IMR-90 (cell line): ENCODE measurements around the gene CFAP61. TPM values are rescaled to one million over a fixed set of nuclear protein-coding genes. Genes with fewer than 3 reads are reported as not detected.

ENCODE experiments used
- ATAC-seq: fragments of 200-7000 bp; cut with Tn5 transposase; 2 replicates; pipeline ENCODE4 v1.9.1; 2020; ENCODE audit warnings: low read depth, mild to moderate bottlenecking, moderate library complexity
- BruUV-seq: library from RNA; stranded (reverse); fragments of 400-500 nt; replicated peaks from 2 replicates; lab custom pipeline; 2021; lab: Mats Ljungman, UMichigan
- CTCF ChIA-PET: fragments of 300-600 bp; formaldehyde crosslinking; extraction: SDS; loops from one replicate; lab custom pipeline; 2021; ENCODE audit warnings: antibody characterized with exemption; lab: Yijun Ruan, JAX
- POLR2A ChIA-PET: fragments of 300-600 bp; sonication (Branson Sonifier 250); formaldehyde crosslinking; loops from one replicate; lab custom pipeline; 2022; ENCODE audit warnings: antibody characterized with exemption; ENCODE audit not compliant: unreplicated experiment; lab: Charles Lee
- DNase-seq: peaks from one replicate; pipeline ENCODE4 v3.0.0; 2013
- H2AFZ ChIP-seq: replicated peaks from 2 replicates; pipeline ENCODE3; 2013; ENCODE audit warnings: low read length, mild to moderate bottlenecking; ENCODE audit not compliant: poor library complexity
- H2AK5ac ChIP-seq: 2 replicates; pipeline ENCODE4 v1.6.1; 2013; ENCODE audit warnings: low read depth, low read length, inconsistent platforms
- H2AK9ac ChIP-seq: replicated peaks from 2 replicates; pipeline ENCODE3; 2013; ENCODE audit warnings: mild to moderate bottlenecking, low read depth, low read length, moderate library complexity; ENCODE audit not compliant: poor library complexity
- H2BK120ac ChIP-seq: 2 replicates; pipeline ENCODE4 v1.6.1; 2013; ENCODE audit warnings: low read depth, low read length, inconsistent platforms
- H2BK15ac ChIP-seq: 3 replicates; pipeline ENCODE4 v1.6.1; 2013; ENCODE audit warnings: low read depth, low read length, inconsistent platforms
- H2BK20ac ChIP-seq: 2 replicates; pipeline ENCODE4 v1.6.1; 2013; ENCODE audit warnings: low read depth, mild to moderate bottlenecking, inconsistent platforms, low read length, moderate library complexity
- H2BK5ac ChIP-seq: 2 replicates; pipeline ENCODE4 v1.6.1; 2013; ENCODE audit warnings: mild to moderate bottlenecking, low read depth, low read length, inconsistent platforms; ENCODE audit not compliant: poor library complexity, severe bottlenecking
- H3K14ac ChIP-seq: replicated peaks from 2 replicates; pipeline ENCODE4 v1.6.1; 2013; ENCODE audit warnings: low read depth, low read length, inconsistent platforms
- H3K18ac ChIP-seq: 2 replicates; pipeline ENCODE4 v1.6.1; 2013; ENCODE audit warnings: low read depth, low read length, control low read depth
- H3K23ac ChIP-seq: 2 replicates; pipeline ENCODE4 v1.6.1; 2013; ENCODE audit warnings: low read depth, low read length, inconsistent platforms
- H3K27ac ChIP-seq: 2 replicates; pipeline ENCODE4 v1.5.1; 2013; ENCODE audit warnings: mild to moderate bottlenecking, control low read depth, low read length; ENCODE audit not compliant: insufficient read depth
- H3K27me3 ChIP-seq: 2 replicates; pipeline ENCODE4 v1.6.1; 2013; ENCODE audit warnings: low read length; ENCODE audit not compliant: control insufficient read depth, insufficient read depth
- H3K36me3 ChIP-seq: 2 replicates; pipeline ENCODE4 v1.6.1; 2013; ENCODE audit warnings: low read length, mixed read lengths; ENCODE audit not compliant: control insufficient read depth, insufficient read depth
- H3K4ac ChIP-seq: 2 replicates; pipeline ENCODE4 v1.6.1; 2013; ENCODE audit warnings: low read depth, low read length, inconsistent platforms
- H3K4me1 ChIP-seq: 2 replicates; pipeline ENCODE4 v1.6.1; 2013; ENCODE audit warnings: low read length, mixed read lengths; ENCODE audit not compliant: control insufficient read depth, insufficient read depth
- H3K4me2 ChIP-seq: 2 replicates; pipeline ENCODE4 v1.6.1; 2013; ENCODE audit warnings: low read depth, mild to moderate bottlenecking, control low read depth, low read length, moderate library complexity
- H3K4me3 ChIP-seq: 2 replicates; pipeline ENCODE4 v1.5.1; 2013; ENCODE audit warnings: low read depth, mild to moderate bottlenecking, control low read depth, low read length, moderate library complexity; ENCODE audit not compliant: insufficient read depth
- H3K56ac ChIP-seq: 2 replicates; pipeline ENCODE4 v1.6.1; 2013; ENCODE audit warnings: low read length, inconsistent platforms; ENCODE audit not compliant: insufficient read depth; ENCODE audit errors: extremely low read depth
- H3K79me1 ChIP-seq, 2 experiments: 2 replicates each; pipeline ENCODE4 v1.6.1; 2013; ENCODE audit warnings: low read length in 2 of 2, inconsistent platforms in 1 of 2, low read depth in 1 of 2
- H3K9ac ChIP-seq: 2 replicates; pipeline ENCODE4 v1.6.1; 2013; ENCODE audit warnings: low read depth, low read length, control low read depth
- H3K9me1 ChIP-seq: 2 replicates; pipeline ENCODE4 v1.6.1; 2013; ENCODE audit warnings: low read length, inconsistent platforms; ENCODE audit not compliant: insufficient read depth
- H3K9me3 ChIP-seq: 2 replicates; pipeline ENCODE4 v1.6.1; 2013; ENCODE audit warnings: low read length; ENCODE audit not compliant: control insufficient read depth, insufficient read depth
- H4K20me1 ChIP-seq: 2 replicates; pipeline ENCODE4 v1.6.1; 2013; ENCODE audit warnings: low read length, inconsistent platforms; ENCODE audit not compliant: insufficient read depth
- H4K5ac ChIP-seq: 2 replicates; pipeline ENCODE4 v1.6.1; 2013; ENCODE audit warnings: mild to moderate bottlenecking, low read depth, low read length, control low read depth
- H4K8ac ChIP-seq, 2 experiments: 2 replicates each; pipeline ENCODE4 v1.6.1; 2013; ENCODE audit warnings: low read depth in 2 of 2, low read length in 2 of 2, control low read depth in 1 of 2, inconsistent platforms in 1 of 2
- H4K91ac ChIP-seq: 2 replicates; pipeline ENCODE4 v1.6.1; 2013; ENCODE audit warnings: low read depth, low read length, inconsistent platforms; ENCODE audit not compliant: insufficient read depth
- BHLHE40 ChIP-seq: fragments of 150-350 bp; IDR thresholded peaks from 2 replicates; pipeline ENCODE4 v1.6.1; 2016; ENCODE audit warnings: mild to moderate bottlenecking, low read depth, low read length
- CEBPB ChIP-seq: IDR thresholded peaks from 2 replicates; pipeline ENCODE4 v1.6.1; 2012; ENCODE audit warnings: low read depth, low read length, improper control_type of control experiment
- CHD1 ChIP-seq: IDR thresholded peaks from 2 replicates; pipeline ENCODE4 v1.6.1; 2012; ENCODE audit warnings: low read depth, low read length, improper control_type of control experiment
- CTCF ChIP-seq: conservative IDR thresholded peaks from 2 replicates; pipeline ENCODE4 v1.5.1; 2012; ENCODE audit warnings: mild to moderate bottlenecking, low read depth, low read length, improper control_type of control experiment
- ELK1 ChIP-seq: fragments of 150-350 bp; IDR thresholded peaks from 2 replicates; pipeline ENCODE4 v1.6.1; 2016; ENCODE audit warnings: low read depth, mild to moderate bottlenecking, low read length, moderate library complexity, borderline replicate concordance
- FOS ChIP-seq: fragments of 150-350 bp; IDR thresholded peaks from 2 replicates; pipeline ENCODE4 v1.6.1; 2016; ENCODE audit warnings: low read depth, low read length
- MAFK ChIP-seq: IDR thresholded peaks from 2 replicates; pipeline ENCODE4 v1.6.1; 2012; ENCODE audit warnings: low read depth, low read length, improper control_type of control experiment
- MAZ ChIP-seq: IDR thresholded peaks from 2 replicates; pipeline ENCODE4 v1.6.1; 2012; ENCODE audit warnings: low read depth, mild to moderate bottlenecking, low read length, improper control_type of control experiment, moderate library complexity, borderline replicate concordance
- MXI1 ChIP-seq: IDR thresholded peaks from 2 replicates; pipeline ENCODE4 v1.6.1; 2012; ENCODE audit warnings: low read depth, mild to moderate bottlenecking, low read length, moderate library complexity, borderline replicate concordance
- NFE2L2 ChIP-seq: fragments of 150-350 bp; IDR thresholded peaks from 2 replicates; pipeline ENCODE4 v1.6.1; 2016; ENCODE audit warnings: low read depth, mild to moderate bottlenecking, low read length
- POLR2A ChIP-seq: IDR thresholded peaks from 2 replicates; pipeline ENCODE4 v1.6.1; 2012; ENCODE audit warnings: mild to moderate bottlenecking, low read depth, low read length
- RAD21 ChIP-seq: IDR thresholded peaks from 2 replicates; pipeline ENCODE4 v1.6.1; 2012; ENCODE audit warnings: low read length, improper control_type of control experiment
- RCOR1 ChIP-seq: IDR thresholded peaks from 2 replicates; pipeline ENCODE4 v1.6.1; 2012; ENCODE audit warnings: mild to moderate bottlenecking, low read length, improper control_type of control experiment; ENCODE audit not compliant: insufficient replicate concordance
- RFX5 ChIP-seq: IDR thresholded peaks from 2 replicates; pipeline ENCODE4 v1.8.0; 2012; ENCODE audit warnings: low read depth, mild to moderate bottlenecking, low read length, moderate library complexity
- SMC3 ChIP-seq: fragments of 150-350 bp; IDR thresholded peaks from 2 replicates; pipeline ENCODE4 v1.6.1; 2016; ENCODE audit warnings: low read depth, mild to moderate bottlenecking, antibody characterized with exemption, low read length, moderate library complexity
- USF2 ChIP-seq: fragments of 150-350 bp; IDR thresholded peaks from 2 replicates; pipeline ENCODE4 v1.6.1; 2017; ENCODE audit warnings: mild to moderate bottlenecking, antibody characterized with exemption, low read length, low read depth
- WGBS, 2 experiments: methylation state at CpG; one replicate each; pipeline versions ENCODE4 v1.1.5 to v1.1.7; 2013; ENCODE audit warnings: missing lambda C conversion rate in 2 of 2; ENCODE audit not compliant: insufficient read length in 1 of 2; ENCODE audit errors: extremely low coverage in 2 of 2; 5-methylcytosine and 5-hydroxymethylcytosine counted together
- dilution Hi-C: fragments of 300-500 bp; cut with HindIII; formaldehyde crosslinking; loops from one replicate; pipeline ENCODE4 v1.14.3; 2018; ENCODE audit warnings: low sequenced_read_pairs; ENCODE audit not compliant: unreplicated experiment
- in situ Hi-C: fragments of 300-500 bp; cut with MboI; formaldehyde crosslinking; loops from 3 replicates; pipeline ENCODE4 v1.14.3; 2019; ENCODE audit warnings: low sequenced_read_pairs, inconsistent platforms, mixed read lengths
- intact Hi-C: fragments of 100-400 bp; cut with micrococcal nuclease; formaldehyde crosslinking; loops from 2 replicates; pipeline ENCODE4 v1.10.0; 2022
- polyA plus RNA-seq, 3 experiments: library from polyadenylated mRNA; depleted of rRNA; stranded (reverse); fragments of >200 nt; gene quantifications; 2 replicates each; pipeline ENCODE4 v1.2.3, GENCODE V29; 2012; ENCODE audit warnings: low replicate concordance in 1 of 3
- total RNA-seq: library from RNA; depleted of rRNA; stranded (reverse); fragments of >200 nt; gene quantifications from 2 replicates; pipeline ENCODE4 v1.2.3, GENCODE V29; 2012

The CFAP61 gene
- total and polyA plus RNA-seq, 2 of the 4 experiments (the other 2 are of a cell fraction), result 0.07 TPM; not detected in 1

GRCh38 chr20:20034486-20034885, 17.8 kb upstream of the CFAP61 start:
- DNase-seq (no peak), ATAC-seq (no peak)
- Histone ChIP-seq H2AK5ac (no peak overlapping the region), H2BK20ac (no peak overlapping the region), H3K56ac (no peak overlapping the region), H3K9me3 (no peaks in the 10 kb centered on the region), H2BK5ac (no peak overlapping the region), H3K4ac (no peak overlapping the region), H4K91ac (no peak overlapping the region), H2BK15ac (no peak overlapping the region), H3K36me3 (peaks cover 43% of the 10 kb centered on the region), H3K79me1 (peaks cover 12 to 20% of the 10 kb centered on the region in 2 experiments), H3K23ac (no peak overlapping the region), H3K4me2 (no peak overlapping the region), H2AFZ (no peak overlapping the region), H2AK9ac (no peak overlapping the region), H4K8ac (no peak overlapping the region), H3K27ac (no peak overlapping the region), H2BK120ac (no peak overlapping the region), H3K9me1 (no peaks in the 10 kb centered on the region; the same call in 1 of the 2 replicates), H3K18ac (no peak overlapping the region), H3K27me3 (no peaks in the 10 kb centered on the region), H3K9ac (no peak overlapping the region), H3K4me1 (peaks cover 15% of the 10 kb centered on the region), H3K14ac (no peak overlapping the region), H3K4me3 (no peak overlapping the region), H4K20me1 (no peaks in the 10 kb centered on the region; the same call in 1 of the 2 replicates), H4K5ac (no peak overlapping the region)
- intact Hi-C loops, result no loop called here
- ChIA-PET CTCF (no interaction called here), POLR2A (no interaction called here)
- no CpG with 5 or more reads among the region's 4 CpGs for WGBS, 2 experiments
- TF ChIP-seq SMC3 (no peak), RFX5 (no peak), NFE2L2 (no peak), ELK1 (no peak), MAFK (no peak), CHD1 (no peak), USF2 (no peak), CTCF (no peak), RCOR1 (no peak), FOS (no peak), RAD21 (no peak), POLR2A (no peak), CEBPB (no peak), MXI1 (no peak), MAZ (no peak), BHLHE40 (no peak)
- dilution Hi-C loops, result no loop called here
- BruUV-seq, result no TSS peak
- in situ Hi-C loops, result loop anchor here (25.0 kb wide), 1 partner anchor 1497 kb away; no protein-coding TSS in a partner anchor
